CD4-positive, alpha-beta T cell treated with Interleukin-17A for 4 hours (primary cell): ENCODE results near the gene KANSL1L.

Source experiments
- DNase-seq: peaks from one replicate; pipeline ENCODE4 v3.0.0-alpha.2; 2020; ENCODE audit warnings: mixed read lengths

The KANSL1L gene

DNA sequence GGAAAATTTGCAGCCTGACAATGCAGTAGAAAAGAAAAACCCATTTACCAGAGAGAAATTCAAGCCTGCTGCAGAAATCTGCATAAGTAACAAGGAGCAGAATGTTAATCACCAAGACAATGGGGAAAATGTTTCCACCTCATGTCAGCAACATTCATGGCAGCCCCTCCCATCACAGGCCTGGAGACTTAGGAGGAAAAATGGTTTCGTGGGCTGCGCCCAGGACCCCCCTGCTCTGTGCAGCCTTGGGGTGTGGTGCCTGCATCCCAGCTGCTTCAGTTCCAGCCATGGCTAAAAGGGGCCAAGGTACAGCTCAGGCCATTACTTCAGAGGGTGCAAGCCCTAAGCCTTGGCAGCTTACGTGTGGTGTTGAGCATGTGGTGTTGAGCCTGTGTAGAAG is 115.4 kb downstream of the KANSL1L start:
- DNase-seq = no peak

DNA sequence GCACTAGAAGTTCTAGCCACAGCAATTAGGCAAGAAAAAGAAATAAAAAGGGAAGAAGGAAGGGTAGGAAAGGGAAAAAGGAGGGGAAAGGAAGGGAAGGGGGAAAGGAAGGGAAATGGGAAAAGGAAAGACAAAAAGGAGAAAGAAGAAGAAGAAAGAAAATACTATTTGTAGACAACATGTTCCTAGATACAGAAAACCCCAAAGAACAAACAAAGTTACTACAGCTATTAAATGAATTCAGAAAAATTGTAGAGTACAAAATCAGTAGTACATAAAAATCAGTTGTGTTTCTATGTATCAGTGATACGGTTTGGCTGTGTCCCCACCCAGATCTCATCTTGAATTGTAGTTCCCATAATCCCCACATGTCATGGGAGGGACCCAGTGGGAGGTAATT is 116.5 kb downstream of the KANSL1L start:
- DNase-seq = no peak

DNA sequence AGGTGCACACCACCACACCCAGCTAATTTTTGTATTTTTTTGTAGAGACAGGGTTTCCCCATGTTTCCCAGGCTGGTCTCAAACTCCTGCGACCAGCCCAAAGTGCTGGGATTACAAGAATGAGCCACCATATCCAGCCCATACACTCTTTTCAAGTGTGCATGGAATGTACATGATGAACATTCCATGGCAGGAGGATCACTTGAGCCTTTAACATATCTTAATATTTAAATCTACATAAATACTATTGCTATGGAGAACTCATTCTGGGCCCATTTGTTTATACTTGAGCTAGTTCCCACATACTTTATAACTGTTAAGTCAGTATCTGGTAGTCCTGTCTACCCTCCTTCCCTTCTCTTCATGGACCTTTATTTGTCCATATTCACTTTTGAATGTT is 120.3 kb downstream of the KANSL1L start:
- DNase-seq = no peak

DNA sequence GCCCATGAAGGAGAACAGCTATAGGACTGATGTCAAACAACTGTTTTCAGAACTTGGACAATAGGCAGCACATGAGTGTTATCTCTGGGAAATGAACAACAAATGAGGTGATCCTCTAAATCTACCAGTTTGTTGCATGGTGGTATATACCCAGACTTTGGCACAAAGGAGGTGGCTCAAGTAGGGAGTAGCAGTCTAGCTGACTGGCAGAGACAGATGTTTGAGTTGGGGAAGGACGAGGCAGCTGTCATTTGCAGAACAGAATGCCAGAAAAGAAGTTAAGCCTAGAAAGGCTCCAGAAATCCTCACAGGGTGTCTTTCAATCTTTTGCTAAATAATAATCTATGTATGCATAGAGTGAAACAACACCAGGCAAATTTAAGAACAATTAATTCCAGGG is 121.4 kb downstream of the KANSL1L start:
- DNase-seq = no peak

DNA sequence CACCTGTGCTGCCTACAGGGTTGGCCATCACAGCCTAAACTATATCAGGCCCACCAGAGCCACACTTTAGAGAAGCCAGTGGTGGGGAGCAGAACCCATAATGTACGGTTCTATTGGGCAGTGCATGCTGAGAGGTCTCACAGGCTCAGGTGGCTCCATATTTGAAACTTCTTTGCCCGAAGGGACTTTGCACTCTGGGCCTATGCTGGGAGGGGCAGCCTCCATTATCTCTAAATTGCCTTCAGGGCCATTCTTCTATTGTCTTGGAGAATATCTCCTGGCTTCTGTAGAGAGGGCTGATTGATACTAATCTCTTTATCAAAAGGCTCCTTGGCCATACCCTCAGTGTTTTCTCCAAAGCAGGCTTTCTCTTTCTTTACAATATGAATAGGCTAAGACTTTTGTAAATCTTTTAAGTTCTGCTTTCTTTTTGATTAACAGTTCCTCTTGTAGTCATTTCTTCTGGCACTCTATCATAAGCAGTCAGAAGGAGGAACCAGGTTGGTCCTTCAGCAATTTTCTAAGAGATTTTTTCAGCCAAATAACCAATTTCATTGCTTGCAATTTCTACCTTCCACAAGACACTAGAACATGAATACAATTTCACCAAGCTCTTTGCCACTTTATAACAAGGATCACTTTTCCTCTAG is 124.2 kb downstream of the KANSL1L start:
- no peak for DNase-seq

DNA sequence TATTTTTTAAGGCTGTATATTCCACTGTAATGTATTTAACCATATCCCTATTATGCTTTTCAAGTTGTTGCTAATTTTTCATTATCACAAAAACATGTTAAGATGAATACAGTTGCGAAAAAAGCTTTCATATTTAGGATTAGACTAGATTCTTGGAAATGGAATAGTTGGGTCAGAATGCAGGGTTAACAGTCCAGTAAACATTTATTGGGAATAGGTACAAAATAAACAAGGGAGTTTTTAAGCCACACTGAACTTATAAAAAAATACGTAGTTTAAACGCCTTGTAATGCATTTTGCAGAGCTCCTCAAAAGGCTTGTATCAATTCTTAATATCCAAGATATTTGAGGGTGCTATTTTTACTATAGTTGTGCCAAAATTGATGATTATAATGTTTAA is 133.1 kb downstream of the KANSL1L start:
- DNase-seq = no peak

DNA sequence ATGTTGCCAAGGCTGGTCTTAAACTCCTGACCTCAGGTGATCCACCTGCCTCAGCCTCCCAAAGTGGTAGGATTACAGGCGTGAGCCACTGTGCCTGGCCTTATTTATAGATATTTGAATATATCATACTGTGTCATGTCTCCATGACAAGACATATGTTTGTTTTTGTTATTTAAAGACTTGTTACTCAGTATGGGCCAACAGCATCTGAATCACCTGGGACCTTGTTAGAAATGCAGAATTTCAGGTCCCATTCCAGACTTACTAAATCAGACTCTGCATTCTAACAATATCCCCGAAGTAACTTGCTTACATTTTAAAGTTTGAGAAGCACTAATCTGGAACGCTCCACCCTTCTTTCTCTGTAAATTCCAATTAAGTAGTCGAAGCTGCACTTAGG is 135.5 kb downstream of the KANSL1L start:
- no peak for DNase-seq

DNA sequence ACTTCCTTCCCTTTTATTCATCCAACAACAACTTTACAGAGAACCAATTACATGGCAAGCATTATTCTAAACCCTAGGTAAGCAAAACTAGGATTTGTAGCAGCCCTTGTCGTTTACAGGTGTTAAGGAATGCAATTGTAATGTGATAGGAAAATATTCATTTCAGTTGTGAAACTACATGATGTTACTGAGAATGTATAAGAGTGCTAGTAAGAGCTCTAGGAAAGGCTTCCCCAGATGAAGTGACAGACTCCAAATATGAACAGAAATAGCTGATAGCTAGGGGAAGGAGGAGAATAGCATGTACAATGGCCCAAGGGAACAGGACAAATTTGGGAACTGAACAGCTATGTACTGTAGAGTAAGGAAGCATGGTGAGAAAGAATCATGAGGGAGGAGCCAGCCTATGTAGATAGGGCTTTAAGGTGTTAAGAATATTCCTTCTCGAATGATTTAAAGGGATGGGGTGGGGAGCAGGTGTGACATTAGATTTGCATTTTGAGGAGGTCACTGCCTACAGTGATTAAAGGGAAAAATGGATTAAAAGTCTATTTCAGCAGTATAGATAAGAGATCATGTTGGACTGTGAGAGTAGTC is 137.0 kb downstream of the KANSL1L start:
- no peak for DNase-seq

DNA sequence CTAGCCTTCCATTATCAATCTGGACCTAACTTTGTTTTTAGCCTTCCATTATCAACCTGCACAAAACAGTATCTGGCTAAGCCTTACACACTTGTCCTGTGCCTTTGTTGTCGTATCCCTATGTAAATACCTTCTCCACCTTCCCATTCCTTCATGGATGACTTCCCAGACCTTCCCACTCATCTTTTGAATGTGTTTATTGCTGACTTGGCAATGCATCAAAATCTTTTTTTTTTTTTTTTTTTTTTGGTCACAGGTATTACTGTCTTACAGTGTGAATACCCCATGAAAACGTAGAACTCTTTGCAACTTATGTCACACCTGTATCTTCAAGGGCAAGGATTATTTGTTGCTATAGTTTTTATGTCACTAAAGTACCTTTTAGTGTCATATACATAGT is 143.0 kb downstream of the KANSL1L start:
- DNase-seq = no peak

DNA sequence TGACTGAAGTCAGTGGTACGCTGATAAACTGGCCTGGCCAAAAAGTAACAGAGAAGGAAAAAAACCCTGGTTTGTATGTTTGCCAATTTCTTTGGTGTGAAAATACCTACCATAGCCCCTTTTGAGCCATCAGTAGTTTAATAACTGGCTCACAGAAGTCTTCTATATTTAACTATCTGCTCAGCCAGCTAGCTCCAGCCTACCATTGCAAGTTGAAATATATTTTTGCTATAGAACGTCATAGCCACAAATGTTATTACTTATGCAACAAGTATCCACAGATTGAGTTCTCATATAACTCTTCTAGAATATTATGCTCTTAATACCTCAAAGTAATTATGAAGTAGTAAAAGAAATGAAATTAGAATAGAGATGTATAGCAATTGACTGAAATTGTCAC is 143.6 kb downstream of the KANSL1L start:
- DNase-seq = no peak

DNA sequence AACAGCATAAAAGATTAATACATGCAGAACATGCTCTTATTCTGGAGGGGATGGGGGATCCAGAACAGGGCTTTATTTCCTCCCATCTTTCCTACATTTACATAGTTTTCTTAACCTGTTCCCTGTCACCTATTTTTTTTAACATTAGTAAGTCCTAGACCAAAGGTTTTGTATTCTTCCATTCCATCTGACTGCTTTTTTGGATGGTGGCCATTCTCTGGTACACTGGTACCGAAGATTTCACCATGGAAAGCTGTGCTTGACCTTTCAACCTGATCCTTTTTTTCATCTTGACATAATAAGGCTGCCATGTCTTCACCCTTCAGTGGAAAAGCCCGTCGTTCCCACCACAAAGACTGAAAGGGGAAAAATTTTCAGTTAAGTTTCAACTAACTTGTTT is 148.4 kb downstream of the KANSL1L start:
- DNase-seq = no peak

DNA sequence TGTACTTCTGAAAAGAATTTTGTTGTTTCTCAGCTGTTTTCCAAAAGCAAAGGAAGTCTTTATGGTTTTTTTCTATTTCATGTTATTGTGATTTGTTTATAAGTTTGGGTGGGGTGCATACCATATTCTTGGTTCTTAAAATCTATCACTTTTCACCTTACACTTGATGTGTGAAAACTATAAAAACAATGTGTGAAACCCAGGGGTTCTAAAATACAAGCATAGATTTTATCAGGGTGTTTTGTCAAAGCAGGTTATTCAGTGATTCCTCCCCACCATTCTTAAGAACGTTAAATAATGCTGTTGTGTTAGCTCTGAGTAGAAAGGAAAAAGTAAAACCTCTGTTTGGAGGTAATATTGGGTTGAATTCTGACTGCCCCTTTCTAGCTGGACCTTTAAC is 151.1 kb downstream of the KANSL1L start:
- DNase-seq = no peak

DNA sequence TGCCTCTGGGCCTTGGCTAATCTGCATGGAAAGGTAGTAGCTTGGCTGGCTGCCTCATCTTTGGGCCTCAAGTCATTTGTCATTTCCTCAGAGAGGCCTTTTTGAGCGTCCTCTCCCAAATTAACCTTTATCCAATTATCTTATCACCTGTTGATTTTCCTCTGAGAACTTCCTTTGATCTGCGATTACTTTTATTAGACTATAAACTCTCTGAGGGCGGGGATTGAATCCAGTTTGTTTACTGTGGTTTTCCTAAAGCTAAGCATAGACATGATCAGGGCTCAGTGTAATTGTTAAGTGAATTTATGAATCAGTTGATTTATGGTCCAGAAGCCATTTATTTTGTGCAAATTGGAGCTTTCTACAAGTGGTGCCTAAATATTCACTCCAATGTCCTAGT is 161.3 kb downstream of the KANSL1L start:
- DNase-seq = no peak

DNA sequence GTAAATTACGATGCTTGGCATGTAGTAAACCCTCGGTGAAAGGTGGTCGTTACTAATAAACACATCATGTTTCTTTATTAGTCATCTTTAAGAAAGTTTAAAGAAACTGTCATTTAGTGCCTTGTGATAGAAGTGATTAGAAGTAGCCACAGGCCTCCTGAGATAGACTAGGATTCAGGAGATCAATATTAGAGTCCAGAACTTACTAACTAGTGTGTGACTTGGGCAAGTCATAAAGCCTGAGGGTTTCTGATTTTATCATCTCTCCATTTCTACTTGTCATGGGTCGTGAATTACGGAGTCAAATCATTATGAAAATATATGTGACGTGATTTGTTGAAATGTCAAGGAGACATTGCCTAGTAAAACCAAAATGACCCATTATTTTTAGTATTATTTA is 162.1 kb downstream of the KANSL1L start:
- DNase-seq = no peak

DNA sequence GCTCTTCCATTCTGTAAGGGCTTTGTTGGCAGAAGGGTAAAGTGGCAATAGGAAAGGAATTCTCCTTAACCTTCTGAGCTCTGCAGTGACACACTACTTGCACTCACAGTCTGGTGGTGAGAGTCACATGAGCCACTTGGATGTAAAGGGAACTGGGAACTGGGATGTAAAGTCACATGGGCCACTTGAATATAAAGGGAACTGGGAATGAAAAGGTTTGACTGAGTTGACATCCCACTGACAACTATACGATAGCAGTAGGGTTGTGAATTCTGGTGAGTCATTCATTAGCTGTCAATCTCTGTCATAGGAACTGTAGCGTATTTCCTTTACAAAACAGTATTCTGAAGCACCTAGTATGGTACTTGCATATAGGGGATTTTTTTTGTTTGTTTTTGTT is 163.3 kb downstream of the KANSL1L start:
- DNase-seq = no peak

DNA sequence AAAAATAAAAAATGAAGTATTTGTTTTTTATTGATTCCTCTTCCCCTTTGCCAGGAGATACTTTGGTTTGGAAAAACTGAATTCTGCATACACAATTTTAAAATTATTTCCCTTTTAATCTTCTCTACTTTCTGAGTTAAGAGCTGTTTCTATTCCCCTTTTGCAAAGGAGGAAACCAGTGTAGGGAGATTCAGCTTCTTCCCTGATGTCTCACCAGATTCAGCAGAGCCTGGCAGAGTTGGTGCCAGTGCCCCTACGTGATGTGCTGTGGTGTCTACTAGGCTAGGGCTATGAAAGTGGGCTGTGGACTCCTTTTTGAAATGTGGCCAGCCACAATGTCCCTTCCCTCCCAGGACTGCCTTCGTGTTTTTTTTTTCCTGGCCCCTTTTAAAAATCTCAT is 166.3 kb downstream of the KANSL1L start:
- DNase-seq = no peak

DNA sequence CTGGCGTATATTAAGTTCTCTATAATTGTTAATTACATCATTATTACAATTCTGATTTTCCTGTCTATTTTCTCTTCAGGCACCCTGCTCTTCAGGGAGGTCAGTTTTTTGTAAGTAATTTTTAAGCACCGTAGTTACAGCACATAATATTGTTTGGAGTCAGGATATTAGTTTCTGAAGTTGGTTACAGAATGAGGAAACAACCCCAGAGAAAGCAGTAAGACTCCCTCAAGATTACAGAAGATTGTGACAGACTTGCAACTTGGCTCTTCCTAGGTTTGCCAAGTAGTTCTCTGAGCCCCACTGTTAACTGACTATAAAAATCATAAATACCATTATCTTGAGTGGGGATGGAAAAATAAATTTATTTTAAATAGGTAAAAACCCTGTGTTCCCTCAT is 167.8 kb downstream of the KANSL1L start:
- DNase-seq = no peak

DNA sequence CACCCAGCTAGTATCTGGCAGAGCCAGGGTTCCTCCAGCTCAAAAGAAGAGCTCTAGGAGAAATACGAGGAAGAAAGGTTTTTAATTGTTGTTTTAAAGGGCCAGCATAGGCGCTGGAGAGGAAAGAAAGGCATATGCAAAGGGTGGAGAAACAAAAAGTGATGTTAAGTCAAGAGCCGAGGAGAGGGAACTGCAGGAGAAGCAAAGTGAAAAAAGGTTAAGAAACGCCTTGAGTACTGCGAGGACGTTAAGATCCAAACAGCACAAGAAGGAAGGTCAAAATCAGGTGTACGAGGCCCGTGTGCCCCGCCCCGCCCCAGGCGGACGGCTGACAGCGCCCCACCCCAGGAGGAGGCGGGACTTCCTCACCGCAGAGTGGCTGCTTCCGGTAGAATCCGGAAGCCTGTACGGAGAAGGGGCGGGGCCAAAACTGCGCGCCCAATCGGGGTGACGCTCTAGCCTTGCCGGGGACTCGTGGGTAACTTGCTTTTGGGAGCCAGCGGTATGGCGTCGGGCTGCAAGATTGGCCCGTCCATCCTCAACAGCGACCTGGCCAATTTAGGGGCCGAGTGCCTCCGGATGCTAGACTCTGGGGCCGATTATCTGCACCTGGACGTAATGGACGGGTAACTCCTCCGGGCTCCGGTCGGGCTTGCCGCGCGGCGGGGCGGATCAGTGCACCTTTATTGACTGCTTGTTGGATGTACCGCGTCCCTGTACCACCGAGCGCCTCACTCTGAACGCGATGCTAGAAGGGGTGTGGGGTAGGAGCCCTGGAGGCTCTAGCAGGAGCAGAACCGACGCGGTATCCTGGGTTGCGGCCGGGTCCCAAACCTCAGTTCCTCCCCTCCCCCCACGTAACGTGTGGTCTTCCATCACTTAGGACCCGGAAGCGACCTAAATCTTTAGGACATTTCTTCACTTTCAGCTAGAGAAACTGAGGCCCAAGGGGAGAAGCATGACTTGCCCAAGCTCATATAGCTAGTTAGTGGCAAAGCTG is 168.8 kb downstream of the KANSL1L start, which contains the start of gene RPE:
RPE (plus strand) TSS at position 481 of the 1,000 bp plus-strand sequence; CDS start at position 505, 24 bp downstream.
- DNase-seq = peak; percentile 99

DNA sequence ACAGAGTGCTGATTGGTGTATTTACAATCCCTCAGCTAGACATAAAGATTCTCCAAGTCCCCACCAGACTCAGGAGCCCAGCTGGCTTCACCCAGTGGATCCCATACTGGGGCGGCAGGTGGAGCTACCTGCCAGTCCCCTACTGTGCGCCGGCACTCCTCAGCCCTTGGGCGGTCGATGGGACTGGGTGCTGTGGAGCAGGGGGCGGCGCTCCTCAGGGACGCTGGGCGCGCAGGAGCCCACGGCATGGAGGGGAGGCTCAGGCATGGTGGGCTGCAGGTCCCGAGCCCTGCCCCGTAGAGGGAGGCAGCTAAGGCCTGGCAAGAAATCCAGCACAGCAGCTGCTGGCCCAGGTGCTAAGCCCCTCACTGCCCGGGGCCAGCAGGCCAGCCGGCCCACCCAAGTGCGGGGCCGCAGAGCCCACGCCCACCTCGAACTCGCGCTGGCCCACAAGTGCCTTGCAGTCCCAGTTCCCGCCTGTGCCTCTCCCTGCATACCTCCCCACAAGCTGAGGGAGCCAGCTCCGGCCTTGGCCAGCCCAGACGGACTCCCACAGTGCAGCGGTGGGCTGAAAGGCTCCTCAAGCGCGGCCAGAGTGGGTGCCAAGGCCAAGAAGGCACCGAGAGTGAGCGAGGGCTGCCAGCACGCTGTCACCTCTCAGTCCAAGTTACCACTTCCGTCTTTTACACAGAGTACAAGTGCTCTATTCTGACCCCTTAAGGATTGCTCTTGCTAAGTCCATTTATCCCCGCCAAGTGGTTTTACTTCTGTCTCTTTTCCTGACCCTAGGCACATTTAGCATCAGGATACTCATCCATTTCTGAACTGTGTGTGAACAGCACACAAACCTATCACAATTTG is 170.5 kb downstream of the KANSL1L start:
- DNase-seq = no peak

DNA sequence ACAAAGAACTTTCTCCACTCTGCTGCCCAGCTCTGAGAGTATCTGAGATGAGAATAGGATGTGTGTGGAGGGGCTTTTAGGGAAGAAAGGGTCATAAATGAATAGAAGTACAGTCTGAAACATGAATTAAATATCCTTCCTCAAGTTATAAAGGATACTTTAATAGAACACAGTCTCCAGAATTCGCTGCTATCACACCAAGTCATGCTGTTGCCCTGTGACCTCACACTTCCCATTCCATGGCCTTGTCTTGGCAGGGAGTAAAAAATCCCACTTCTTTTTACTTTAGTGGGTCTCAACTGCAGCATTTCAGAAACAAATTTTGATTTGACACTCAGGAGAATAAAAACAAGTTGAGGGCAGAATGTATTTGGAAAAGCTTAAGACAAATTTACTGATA is 172.6 kb downstream of the KANSL1L start:
- no peak for DNase-seq

DNA sequence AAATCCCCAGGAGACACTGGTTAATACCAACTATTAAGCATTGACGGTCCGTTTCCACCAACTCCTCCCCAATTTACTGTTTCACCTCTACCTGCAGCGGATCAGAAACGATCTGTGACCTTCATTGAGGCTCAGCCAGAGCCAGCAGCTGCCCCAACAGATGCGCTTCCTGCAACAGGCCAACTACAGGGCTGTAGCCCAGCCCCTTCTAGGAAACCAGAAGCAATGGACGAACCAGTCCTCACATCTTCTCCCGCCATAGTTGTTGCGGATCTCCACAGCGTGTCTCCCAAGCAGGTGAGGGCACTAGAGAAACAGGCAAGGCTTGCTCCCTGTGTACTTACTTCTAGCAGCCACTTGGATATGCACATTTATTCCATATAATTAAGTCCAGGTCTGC is 177.2 kb downstream of the KANSL1L start:
- DNase-seq = no peak

DNA sequence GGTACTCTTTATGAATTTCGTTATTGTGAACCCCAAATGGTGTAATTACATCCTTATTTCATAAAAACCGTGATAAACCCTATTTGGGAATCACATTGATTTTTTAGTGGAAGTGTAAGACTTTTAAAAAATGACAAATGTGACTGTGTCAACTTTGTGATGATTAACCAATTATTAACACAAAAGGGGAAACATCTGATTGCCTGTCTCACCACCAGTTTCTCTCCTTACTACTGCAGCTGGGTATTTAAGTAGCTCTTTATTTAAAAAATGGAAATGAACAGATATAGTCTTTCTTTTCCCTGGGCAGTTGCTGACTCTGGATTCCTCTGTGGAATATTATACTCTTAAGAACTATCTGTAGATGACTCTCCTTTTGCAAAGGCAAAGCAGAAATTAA is 180.4 kb downstream of the KANSL1L start:
- no peak for DNase-seq

DNA sequence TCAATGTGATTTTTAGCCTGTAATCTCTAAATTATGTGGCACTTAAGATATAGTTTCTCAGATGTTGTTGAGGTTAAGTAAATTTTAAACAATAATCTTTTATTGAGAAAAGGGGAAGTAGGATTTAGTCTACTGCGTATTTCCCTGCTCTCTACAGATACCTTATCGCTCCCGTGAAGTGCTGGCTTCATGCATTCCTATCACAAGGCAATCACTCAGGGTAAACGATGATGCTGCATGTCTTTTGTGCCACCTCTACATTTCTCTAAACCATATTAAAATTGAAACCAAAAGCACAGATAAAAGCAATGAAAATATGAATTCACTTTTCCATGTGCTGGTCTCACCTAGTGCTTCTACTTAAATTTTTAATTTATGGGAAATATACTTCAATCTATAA is 183.2 kb downstream of the KANSL1L start:
- no peak for DNase-seq
